ENCODE measurements around the gene SLC24A4. TPM values are rescaled to one million over a fixed set of nuclear protein-coding genes. Genes with fewer than 3 reads are reported as not detected.

SLC24A4 gene
- total and polyA plus RNA-seq, 10 donors: 0.29 to 8.9 (median 4.2) TPM

- no peak for DNase-seq
- peaks cover 0 to 6% (median 0%) of the 10 kb centered on the region in 6 donors for H3K36me3 ChIP-seq
- intact Hi-C loops (cut with DNase I; ENCODE audit: low total_unique reads): no loop called here
- no peak overlapping the region for H3K4me3 ChIP-seq
- no peaks in the 10 kb centered on the region for H3K27me3 ChIP-seq (replicated peaks in 1 of 7)
- peaks cover 0 to 34% (median 13%) of the 10 kb centered on the region in 6 donors for H3K4me1 ChIP-seq
- 54 to 86% (median 62%) methylated on average over 1 of the region's 1 CpG for WGBS, 5 donors
- peaks cover 0 to 9% (median 0%) of the 10 kb centered on the region in 8 donors for H3K9me3 ChIP-seq
- peak overlapping the region in 6 of 8 donors; percentile 5 to 55 (median 30) for H3K27ac ChIP-seq
- peak in 1 of 3 donors; percentile 11 for TF ChIP-seq POLR2AphosphoS5 (IDR thresholded peaks at IDR 0.05)
- TF ChIP-seq CTCF (IDR thresholded peaks at IDR 0.05 in 8 of 11, conservative IDR thresholded peaks at IDR 0.05 in 3 of 11): no peak
- no peak for TF ChIP-seq POLR2A (IDR thresholded peaks at IDR 0.05)
These were observed 159.0 kb downstream of the SLC24A4 start for GRCh38 chr14:92481811-92482555.

- Histone ChIP-seq H3K4me3 (no peak overlapping the region), H3K36me3 (peaks cover 0 to 6% (median 0%) of the 10 kb centered on the region in 6 donors), H3K9me3 (peaks cover 0 to 9% (median 0%) of the 10 kb centered on the region in 8 donors), H3K4me1 (peaks cover 0 to 42% (median 19%) of the 10 kb centered on the region in 6 donors), H3K27ac (peak overlapping the region in 4 of 8 donors; percentile 9 to 55 (median 46)), H3K27me3 (replicated peaks in 1 of 7) (no peaks in the 10 kb centered on the region)
- peak; percentile 41 for DNase-seq
- intact Hi-C loops (cut with DNase I; ENCODE audit: low total_unique reads): no loop called here
- no peak for TF ChIP-seq POLR2A (IDR thresholded peaks at IDR 0.05)
- TF ChIP-seq POLR2AphosphoS5 (IDR thresholded peaks at IDR 0.05): no peak
- TF ChIP-seq CTCF (IDR thresholded peaks at IDR 0.05 in 8 of 11, conservative IDR thresholded peaks at IDR 0.05 in 3 of 11): no peak
- 88 to 98% (median 94%) methylated on average over 4 to 9 of the region's 9 CpGs for WGBS, 5 donors
These were observed 159.8 kb downstream of the SLC24A4 start for GRCh38 chr14:92482621-92483319.

- peaks cover 0 to 6% (median 0%) of the 10 kb centered on the region in 6 donors for H3K36me3 ChIP-seq
- no peaks in the 10 kb centered on the region for H3K27me3 ChIP-seq (replicated peaks in 1 of 7)
- peak; percentile 57 for DNase-seq
- TF ChIP-seq POLR2AphosphoS5 (IDR thresholded peaks at IDR 0.05): no peak
- no peak for TF ChIP-seq CTCF (IDR thresholded peaks at IDR 0.05 in 8 of 11, conservative IDR thresholded peaks at IDR 0.05 in 3 of 11)
- no peak for TF ChIP-seq POLR2A (IDR thresholded peaks at IDR 0.05)
- H3K4me3 ChIP-seq: no peak overlapping the region
- WGBS, 5 donors: 84 to 95% (median 88%) methylated on average over 7 of the region's 7 CpGs
- H3K4me1 ChIP-seq: peaks cover 5 to 55% (median 27%) of the 10 kb centered on the region in 6 donors
- intact Hi-C loops (cut with DNase I; ENCODE audit: low total_unique reads): no loop called here
- peaks cover 0 to 2% (median 0%) of the 10 kb centered on the region in 8 donors for H3K9me3 ChIP-seq
- no peak overlapping the region for H3K27ac ChIP-seq
These were observed 161.3 kb downstream of the SLC24A4 start for GRCh38 chr14:92484132-92484823.

Measured in spleen (tissue), 11 donors.